ENCODE data around the gene LTBR.

The LTBR gene

GRCh38 chr12:6386038-6386437 lies 2.1 kb downstream of the LTBR start:
- DNase-seq, result no peak

- no peak for DNase-seq
Measured at GRCh38 chr12:6386491-6386890, 2.5 kb downstream of the LTBR start.

- no peak for DNase-seq
Measured at GRCh38 chr12:6387541-6387940, 3.6 kb downstream of the LTBR start.

DNA sequence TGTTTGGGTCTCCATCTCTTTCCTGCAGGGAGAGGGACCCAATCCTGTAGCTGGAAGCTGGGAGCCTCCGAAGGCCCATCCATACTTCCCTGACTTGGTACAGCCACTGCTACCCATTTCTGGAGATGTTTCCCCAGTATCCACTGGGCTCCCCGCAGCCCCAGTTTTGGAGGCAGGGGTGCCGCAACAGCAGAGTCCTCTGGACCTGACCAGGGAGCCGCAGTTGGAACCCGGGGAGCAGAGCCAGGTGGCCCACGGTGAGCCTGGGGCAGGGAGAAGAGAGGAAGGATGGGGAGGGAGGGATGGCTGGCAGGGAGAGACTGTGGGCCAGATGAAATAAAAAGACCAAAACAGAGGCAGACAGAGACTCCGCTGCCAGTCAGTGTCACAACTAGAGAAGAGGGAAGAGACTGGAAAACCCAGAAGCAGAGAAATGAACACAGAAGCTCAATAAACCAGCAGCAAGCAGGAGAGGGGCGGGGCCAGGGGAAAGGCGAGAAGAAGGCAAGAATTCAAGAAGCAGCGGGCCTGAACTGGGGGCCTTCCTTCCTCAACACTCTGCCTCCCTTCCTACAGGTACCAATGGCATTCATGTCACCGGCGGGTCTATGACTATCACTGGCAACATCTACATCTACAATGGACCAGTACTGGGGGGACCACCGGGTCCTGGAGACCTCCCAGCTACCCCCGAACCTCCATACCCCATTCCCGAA lies 6.3 kb downstream of the LTBR start:
- no peak for DNase-seq

GRCh38 chr12:6391013-6391412 lies 7.1 kb downstream of the LTBR start:
- no peak for DNase-seq

GRCh38 chr12:6392504-6392903 lies 8.5 kb downstream of the LTBR start:
- DNase-seq, result no peak

GRCh38 chr12:6393109-6393508 lies 9.1 kb downstream of the LTBR start:
- no peak for DNase-seq

GRCh38 chr12:6394398-6394797 lies 10.4 kb downstream of the LTBR start:
- no peak for DNase-seq

DNA sequence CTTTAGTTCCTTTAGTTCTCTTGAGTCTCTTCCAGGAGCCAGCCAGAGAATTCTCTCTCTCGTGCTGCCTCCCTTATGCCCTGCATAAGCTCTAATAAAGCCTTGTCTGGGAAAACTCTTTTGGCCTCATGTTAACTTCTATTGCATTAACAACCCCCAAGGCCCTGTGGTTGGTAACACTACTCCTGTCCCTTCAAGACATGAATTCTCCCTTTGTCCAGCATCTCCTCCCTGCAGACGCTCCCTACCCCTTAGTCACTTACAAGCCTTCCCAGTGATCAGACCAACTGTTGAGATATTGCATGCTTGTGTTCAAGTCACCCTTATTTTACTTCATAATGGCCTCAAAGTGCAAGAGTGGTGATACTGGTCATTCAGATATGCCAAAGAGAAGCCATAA lies 12.1 kb downstream of the LTBR start:
- no peak for DNase-seq

DNA sequence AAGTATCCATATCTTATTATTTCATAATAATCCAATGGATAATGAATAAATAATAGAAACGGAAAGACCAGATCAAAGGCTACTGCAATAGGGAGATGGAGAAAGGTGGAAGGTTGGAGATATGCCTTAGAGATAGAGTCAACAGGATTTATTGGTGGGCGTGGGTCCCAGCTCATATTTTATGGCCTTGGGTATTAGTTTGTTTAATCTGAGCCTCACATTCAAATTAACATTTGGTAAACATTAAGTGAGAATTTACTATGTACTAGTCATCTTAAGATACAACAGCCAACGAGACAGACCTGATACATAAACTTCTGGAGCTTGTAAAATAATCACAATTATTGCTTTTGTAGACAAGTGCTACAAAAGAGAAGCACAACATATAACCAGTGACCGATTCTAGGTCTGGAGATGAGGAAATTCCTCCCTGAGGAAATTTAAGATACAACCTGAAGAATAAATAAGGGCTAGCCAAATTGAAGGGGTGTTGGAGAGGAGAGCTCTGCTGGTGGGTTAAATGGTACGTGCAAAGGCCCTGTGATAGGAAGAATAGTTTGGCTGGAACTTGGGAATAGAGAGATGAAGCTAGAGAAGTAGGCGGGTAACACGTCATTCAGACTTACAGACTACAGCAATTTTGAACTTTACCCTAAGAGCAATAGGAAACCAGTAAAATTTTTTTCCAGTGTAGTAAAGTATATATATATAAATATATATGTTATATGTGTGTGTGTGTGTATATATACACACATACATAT lies 16.1 kb downstream of the LTBR start:
- DNase-seq, result no peak

DNA sequence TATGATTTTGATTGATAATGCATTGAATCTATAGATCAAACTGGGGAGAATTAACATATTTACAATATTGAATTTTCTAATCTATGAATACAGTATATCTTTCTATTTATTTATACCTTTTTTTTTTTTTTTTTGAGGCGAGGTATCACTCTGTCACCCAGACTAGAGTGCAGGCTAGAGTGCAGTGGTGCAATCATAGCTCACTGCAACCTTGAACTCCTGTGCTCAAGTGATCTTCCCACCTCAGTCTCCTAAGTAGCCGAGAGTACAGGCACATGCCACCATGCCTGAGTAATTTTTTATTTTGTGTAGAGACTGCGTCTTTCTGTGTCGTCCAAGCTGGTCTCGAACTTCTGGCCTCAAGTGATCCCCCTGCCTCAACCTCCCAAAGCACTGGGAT lies 20.4 kb downstream of the LTBR start:
- no peak for DNase-seq

- no peak for DNase-seq
Measured at GRCh38 chr12:6405963-6406362, 22.0 kb downstream of the LTBR start.

DNA sequence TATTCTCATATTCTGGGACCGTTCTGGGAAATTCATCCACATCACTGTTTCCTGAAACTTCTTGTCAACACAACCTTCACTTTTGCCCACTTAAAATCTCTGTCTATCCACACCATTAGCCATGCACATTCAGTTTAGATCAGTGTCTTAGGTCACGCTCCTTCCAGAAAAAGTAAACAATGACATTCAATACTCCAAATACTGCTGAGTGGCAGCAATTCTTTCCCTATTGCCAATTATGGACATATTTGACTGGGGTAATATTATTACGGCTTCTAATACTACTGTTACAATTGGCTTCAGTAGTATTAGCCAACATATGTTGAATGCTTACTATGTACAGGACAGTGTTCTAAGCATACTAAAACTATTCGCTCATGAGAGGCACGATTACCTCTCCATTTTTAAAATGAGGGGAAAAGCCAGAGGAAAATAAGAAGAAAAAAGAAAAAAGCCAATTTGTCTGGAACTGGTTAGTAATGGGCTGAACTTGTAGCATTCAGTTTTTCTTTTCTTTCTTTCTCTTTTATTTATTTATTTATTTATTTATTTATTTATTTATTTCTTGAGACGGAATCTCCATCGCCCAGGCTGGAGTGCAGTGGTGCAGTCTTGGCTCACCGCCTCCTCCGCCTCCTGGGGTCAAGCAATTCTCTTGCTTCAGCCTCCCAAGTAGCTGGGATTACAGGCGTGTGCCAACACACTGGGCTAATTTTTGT lies 23.4 kb downstream of the LTBR start:
- DNase-seq, result no peak

DNA sequence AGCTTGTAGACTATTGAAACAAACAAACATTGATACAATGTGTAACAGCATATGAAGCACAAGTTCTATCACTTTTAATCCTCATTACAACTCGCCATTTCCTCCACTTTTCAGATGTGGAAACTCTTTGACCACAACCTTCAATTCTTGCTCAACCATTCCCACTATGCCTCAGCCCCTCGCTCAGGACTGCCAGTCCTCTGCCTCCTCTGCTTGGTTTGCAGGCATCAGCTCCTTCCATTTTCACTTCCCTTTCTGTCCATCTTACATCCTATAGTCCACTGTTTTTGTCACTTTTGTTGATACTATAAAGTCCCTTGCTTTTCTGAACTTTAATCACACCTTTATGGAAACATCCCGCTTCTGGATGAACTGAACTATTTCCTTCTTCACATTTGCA lies 32.6 kb downstream of the LTBR start:
- DNase-seq, result no peak

DNA sequence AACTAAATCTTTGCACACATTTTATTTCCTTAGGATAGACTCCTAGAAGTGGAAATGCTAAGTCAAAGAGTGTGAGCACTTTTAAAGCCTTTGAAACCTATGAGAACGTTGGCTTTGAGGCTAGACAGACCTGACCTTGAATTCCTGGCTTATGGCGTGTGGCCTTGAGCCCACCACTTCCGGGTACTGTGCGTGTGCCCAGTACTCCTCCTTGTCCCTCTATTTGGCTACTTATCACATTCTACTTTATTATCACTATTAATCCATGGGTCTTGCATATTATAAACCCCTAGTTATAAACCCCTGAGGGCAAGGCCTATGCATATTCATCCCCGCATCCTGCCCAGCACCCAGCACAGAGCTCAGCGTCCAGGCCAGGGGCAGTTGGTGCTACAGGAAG lies 34.8 kb downstream of the LTBR start:
- no peak for DNase-seq

DNA sequence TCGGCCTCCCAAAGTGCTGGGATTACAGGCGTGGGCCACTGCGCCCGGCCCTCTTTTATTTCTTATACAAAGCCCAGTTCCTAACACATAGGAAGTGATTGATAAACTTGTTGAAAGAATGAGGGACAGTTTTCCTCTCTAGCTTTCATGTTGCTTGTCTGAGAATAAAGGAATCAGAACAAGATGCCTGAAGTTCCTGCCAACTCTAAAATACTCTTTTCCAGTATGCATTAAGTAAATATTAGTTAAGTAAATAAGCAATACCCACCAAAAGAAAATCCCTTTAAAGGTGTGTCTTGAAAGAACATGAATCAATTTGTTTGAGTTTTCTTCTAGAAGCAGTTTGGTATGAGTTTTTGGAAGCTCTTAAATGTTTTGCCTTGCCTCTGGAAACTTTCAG lies 36.4 kb downstream of the LTBR start:
- DNase-seq, result no peak

- peak; percentile 58 to 87 (median 72) for DNase-seq
Measured at GRCh38 chr12:6423267-6424007, 39.5 kb downstream of the LTBR start.

DNA sequence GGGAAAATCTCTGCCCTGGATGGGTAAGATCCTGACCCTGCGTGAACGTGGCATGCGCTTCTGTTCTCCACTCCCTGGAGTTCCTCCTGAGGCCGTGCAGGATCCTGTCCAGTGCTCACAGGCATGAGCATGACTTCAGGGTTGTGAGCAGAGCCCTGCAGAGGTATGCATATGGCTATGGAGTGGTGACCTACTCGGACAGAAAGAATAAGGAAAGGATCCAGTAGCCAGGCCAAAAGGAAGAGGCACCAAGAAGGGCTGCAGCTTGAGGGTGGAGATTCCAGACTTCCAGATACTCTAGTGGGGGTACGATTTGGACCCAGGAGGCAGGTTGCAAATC lies 40.0 kb downstream of the LTBR start:
- no peak for DNase-seq

- DNase-seq, result no peak
Measured at GRCh38 chr12:6424866-6425265, 40.9 kb downstream of the LTBR start.

GRCh38 chr12:6425590-6426531 lies 41.9 kb downstream of the LTBR start:
- DNase-seq, result peak in 2 of 6 experiments; percentile 19 to 38

DNA sequence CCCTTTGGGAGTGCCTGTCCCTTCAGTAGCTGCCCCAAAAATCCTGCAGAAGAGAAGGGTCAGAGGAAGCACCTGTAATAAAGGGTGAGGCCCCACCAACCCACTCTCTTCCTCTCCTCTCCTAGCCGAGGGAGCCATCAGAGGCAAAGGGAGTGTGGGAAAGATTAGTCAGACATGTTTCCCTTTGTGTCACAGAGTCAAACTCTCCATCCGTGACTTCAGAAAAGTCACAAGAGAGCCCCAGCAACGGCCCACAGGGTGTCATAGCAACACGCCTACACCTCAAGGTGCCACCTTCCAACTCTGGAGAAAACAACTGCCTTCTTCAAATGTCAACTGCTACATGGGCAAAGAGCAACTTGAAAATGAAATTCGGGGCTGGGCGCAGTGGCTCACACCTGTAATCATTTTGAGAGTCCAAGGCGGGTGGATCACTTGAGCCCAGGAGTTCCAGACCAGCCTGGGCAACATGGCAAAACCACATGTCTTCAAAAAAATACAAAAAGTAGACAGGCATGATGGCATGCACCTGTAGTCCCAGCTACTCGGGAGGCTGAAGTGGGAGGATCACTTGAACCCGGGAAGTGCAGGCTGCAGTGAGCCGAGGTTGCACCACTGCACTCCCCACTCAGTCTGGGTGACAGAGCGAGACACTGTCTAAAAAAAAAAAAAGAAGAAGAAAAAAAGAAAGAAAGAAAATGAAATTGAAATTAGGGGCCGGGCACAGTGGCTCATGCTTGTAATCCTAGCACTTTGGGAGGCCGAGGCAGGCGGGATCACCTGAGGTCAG lies 43.1 kb downstream of the LTBR start:
- peak; percentile 65 to 85 (median 78) for DNase-seq

Data from stimulated activated naive CD4-positive, alpha-beta T cell (primary cell).